ENCODE data around the gene SIMC1.

DNA sequence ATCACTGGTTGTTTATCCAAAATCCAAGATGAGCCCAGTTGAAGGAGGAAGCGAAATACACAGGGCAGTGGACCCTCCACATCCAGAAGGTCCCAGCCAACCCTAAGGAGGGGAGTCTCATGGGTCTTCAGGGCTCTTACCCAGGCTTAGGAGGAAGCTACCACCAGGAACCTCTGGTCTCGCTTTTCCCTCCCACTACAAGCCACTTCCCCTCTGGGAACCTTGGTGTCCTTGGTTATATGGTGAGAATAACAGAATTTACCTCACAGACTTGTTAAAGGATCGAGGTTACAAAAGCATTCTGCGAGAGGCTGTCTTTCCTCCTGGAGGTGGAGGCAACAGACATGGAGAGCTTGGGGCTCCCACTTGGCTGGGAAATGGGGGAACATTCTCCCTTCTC lies 153.8 kb downstream of the SIMC1 start:
- TF ChIP-seq, protein P1, sequence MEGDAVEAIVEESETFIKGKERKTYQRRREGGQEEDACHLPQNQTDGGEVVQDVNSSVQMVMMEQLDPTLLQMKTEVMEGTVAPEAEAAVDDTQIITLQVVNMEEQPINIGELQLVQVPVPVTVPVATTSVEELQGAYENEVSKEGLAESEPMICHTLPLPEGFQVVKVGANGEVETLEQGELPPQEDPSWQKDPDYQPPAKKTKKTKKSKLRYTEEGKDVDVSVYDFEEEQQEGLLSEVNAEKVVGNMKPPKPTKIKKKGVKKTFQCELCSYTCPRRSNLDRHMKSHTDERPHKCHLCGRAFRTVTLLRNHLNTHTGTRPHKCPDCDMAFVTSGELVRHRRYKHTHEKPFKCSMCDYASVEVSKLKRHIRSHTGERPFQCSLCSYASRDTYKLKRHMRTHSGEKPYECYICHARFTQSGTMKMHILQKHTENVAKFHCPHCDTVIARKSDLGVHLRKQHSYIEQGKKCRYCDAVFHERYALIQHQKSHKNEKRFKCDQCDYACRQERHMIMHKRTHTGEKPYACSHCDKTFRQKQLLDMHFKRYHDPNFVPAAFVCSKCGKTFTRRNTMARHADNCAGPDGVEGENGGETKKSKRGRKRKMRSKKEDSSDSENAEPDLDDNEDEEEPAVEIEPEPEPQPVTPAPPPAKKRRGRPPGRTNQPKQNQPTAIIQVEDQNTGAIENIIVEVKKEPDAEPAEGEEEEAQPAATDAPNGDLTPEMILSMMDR (IDR thresholded peaks at IDR 0.05 in 2 of 3, conservative IDR thresholded peaks at IDR 0.05 in 1 of 3; ENCODE audit: borderline replicate concordance in 1 of 3, insufficient read depth in 1 of 3, low read depth in 2 of 3, low read length in 2 of 3) = no peak
- TF ChIP-seq, protein P2, sequence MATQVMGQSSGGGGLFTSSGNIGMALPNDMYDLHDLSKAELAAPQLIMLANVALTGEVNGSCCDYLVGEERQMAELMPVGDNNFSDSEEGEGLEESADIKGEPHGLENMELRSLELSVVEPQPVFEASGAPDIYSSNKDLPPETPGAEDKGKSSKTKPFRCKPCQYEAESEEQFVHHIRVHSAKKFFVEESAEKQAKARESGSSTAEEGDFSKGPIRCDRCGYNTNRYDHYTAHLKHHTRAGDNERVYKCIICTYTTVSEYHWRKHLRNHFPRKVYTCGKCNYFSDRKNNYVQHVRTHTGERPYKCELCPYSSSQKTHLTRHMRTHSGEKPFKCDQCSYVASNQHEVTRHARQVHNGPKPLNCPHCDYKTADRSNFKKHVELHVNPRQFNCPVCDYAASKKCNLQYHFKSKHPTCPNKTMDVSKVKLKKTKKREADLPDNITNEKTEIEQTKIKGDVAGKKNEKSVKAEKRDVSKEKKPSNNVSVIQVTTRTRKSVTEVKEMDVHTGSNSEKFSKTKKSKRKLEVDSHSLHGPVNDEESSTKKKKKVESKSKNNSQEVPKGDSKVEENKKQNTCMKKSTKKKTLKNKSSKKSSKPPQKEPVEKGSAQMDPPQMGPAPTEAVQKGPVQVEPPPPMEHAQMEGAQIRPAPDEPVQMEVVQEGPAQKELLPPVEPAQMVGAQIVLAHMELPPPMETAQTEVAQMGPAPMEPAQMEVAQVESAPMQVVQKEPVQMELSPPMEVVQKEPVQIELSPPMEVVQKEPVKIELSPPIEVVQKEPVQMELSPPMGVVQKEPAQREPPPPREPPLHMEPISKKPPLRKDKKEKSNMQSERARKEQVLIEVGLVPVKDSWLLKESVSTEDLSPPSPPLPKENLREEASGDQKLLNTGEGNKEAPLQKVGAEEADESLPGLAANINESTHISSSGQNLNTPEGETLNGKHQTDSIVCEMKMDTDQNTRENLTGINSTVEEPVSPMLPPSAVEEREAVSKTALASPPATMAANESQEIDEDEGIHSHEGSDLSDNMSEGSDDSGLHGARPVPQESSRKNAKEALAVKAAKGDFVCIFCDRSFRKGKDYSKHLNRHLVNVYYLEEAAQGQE (IDR thresholded peaks at IDR 0.05; ENCODE audit: low read depth) = no peak
- no peak for TF ChIP-seq POLR2A (IDR thresholded peaks at IDR 0.05; ENCODE audit: borderline replicate concordance, extremely low read depth, insufficient read depth, insufficient read length)
- no peak for TF ChIP-seq SRF (IDR thresholded peaks at IDR 0.05; ENCODE audit: low read depth)
- TF ChIP-seq ZNF274 (IDR thresholded peaks at IDR 0.05; ENCODE audit: low read depth, low read length) = no peak
- no peak for TF ChIP-seq TCF7L2 (IDR thresholded peaks at IDR 0.05; ENCODE audit: borderline replicate concordance, extremely low read depth, insufficient read depth, insufficient read length)
- TF ChIP-seq EZH2 (IDR thresholded peaks at IDR 0.05) = no peak
- TF ChIP-seq, protein P3, sequence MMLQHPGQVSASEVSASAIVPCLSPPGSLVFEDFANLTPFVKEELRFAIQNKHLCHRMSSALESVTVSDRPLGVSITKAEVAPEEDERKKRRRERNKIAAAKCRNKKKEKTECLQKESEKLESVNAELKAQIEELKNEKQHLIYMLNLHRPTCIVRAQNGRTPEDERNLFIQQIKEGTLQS (IDR thresholded peaks at IDR 0.05) = no peak
- TF ChIP-seq, protein P4, sequence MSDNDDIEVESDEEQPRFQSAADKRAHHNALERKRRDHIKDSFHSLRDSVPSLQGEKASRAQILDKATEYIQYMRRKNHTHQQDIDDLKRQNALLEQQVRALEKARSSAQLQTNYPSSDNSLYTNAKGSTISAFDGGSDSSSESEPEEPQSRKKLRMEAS (IDR thresholded peaks at IDR 0.05) = no peak
- no peak for TF ChIP-seq ZFX (IDR thresholded peaks at IDR 0.05)
- TF ChIP-seq POLR2AphosphoS5 (IDR thresholded peaks at IDR 0.05; ENCODE audit: low read depth, low read length) = no peak
- no peak for TF ChIP-seq YY1 (IDR thresholded peaks at IDR 0.05; ENCODE audit: extremely low read depth, insufficient replicate concordance, low read depth, low read length)
- no peak for TF ChIP-seq CEBPB (IDR thresholded peaks at IDR 0.05; ENCODE audit: low read depth)
- TF ChIP-seq SIN3A (IDR thresholded peaks at IDR 0.05; ENCODE audit: low read depth) = no peak
